Epithelial cell of proximal tubule (primary cell): ENCODE results near the gene SYT7. TPM values are rescaled to one million over a fixed set of nuclear protein-coding genes. Genes with fewer than 3 reads are reported as not detected.

Experiments
- DNase-seq: peaks from one replicate; pipeline ENCODE4 v3.0.0-alpha.2; 2011; ENCODE audit warnings: low read depth
- H3K4me3 ChIP-seq: 2 replicates; pipeline ENCODE4 v1.5.1; 2011; ENCODE audit warnings: low read depth, mild to moderate bottlenecking, low read length
- total RNA-seq: library from RNA; depleted of rRNA; stranded (reverse); fragments of >200 nt; gene quantifications from 2 replicates; pipeline ENCODE4 v1.2.3, GENCODE V29; 2015
- TF ChIP-seq, protein P1 (sequence below): conservative IDR thresholded peaks from 2 replicates; pipeline ENCODE4 v1.5.1; 2012; ENCODE audit warnings: low read depth, mild to moderate bottlenecking, low read length

Gene SYT7
- total RNA-seq, 1 donor from 2014 or later, result 0.23 TPM

DNA sequence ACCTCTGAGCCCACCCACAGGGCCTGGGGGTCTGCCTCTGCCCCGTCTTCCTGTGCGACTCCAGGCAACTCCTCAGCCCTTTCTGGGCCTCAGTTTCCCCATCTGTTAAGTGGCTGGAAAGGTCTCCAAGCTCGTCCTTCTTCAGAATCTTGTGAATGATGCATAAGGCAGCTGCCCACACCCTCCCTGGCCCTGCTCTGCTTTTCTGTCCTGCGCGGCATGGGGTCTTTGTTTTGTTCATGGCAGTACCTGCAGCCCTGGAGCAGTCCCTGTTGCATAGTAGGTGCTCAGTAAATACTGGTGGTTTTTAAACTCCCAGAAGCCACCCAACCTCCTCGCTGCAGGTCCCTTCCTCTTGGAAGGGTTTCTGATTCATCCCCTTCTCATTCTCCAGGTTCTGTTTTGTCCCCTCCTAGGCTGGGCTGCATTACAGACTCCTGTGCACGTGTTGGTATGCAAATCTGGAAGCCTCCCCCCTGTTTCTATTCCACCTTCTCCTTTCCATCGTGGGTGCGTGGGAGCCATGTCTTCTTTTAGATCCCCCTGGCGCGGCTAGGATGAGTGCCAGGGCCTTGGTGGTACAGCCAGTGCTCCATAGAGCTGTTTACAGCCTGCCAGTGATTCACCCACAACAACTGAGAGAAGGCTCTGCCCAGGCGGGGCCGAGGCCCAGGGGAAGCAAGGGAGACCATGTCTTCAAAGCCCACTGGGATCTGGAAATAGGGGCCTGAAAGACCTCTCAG, 19.3 kb upstream of the SYT7 start:
- DNase-seq, result no peak
- no peak overlapping the region for H3K4me3 ChIP-seq
- TF ChIP-seq, protein P1, sequence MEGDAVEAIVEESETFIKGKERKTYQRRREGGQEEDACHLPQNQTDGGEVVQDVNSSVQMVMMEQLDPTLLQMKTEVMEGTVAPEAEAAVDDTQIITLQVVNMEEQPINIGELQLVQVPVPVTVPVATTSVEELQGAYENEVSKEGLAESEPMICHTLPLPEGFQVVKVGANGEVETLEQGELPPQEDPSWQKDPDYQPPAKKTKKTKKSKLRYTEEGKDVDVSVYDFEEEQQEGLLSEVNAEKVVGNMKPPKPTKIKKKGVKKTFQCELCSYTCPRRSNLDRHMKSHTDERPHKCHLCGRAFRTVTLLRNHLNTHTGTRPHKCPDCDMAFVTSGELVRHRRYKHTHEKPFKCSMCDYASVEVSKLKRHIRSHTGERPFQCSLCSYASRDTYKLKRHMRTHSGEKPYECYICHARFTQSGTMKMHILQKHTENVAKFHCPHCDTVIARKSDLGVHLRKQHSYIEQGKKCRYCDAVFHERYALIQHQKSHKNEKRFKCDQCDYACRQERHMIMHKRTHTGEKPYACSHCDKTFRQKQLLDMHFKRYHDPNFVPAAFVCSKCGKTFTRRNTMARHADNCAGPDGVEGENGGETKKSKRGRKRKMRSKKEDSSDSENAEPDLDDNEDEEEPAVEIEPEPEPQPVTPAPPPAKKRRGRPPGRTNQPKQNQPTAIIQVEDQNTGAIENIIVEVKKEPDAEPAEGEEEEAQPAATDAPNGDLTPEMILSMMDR, result no peak

DNA sequence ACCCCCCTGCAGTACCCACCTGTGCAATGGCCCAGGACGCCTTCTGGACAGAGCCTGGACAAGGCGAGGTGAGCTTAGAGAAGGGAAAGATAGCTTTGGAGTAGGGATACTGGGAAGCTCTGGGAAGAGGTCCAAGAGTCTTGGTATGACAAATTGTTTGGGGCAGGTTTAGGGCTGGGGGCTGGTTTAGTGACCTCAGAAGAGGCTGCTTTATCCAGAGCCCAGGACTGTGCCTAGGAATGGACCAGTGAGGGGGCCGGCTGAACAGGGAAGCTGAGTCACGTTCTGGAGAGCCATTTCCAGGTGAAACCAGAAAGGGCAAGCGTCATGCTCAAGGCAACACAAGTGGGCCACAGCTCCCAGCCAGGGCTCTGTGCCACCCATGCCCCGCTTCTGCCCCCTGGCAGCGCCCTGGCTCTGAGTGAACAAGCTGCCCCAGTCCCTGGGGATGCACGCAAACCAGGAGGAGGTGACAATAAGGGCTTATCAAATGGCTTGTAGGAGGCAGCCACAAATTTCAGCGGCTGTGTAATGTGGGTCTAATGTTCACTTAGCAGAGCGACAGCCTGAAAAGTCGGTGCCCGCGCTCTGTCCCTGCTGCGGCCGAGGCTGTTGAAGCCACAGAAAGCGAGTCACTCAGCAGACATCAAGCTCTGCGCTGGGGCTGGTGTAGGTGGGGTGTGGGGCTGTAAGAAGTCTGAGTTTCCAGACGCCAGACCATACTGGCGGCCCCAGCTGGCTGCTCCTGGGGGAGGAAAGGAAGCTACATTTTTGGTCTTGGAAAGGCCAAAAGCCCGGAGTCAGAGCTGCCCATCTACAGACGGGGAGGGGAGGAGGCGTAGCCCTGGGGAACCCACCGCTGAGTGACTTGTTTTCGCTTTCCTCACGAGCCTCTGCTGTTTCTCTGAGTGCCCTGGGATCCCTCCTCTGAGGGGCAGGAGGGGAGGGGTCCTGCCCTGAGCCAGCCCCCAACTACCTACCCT, 18.3 kb upstream of the SYT7 start:
- H3K4me3 ChIP-seq, result no peak overlapping the region
- TF ChIP-seq, protein P1, result no peak
- DNase-seq, result no peak

DNA sequence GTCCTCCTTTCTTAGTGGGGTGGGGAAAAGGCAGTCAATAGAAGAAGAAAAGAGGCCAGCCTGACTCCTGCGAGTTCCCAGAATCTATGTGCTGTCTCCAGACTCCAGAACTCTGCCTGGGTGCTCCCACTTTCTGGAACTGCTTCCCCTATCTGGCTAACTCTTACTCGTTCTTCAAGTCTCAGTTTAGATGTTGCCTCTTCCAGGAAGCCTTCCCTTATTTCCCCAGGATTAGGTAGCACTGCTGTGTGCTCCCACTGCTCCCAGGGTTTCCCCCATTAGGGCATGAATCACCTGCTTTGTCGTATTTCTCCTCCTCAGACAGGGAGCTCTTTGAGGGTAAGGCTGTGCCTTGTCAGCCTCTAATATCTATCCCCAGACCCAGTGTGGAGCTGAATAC, 17.5 kb upstream of the SYT7 start:
- H3K4me3 ChIP-seq, result no peak overlapping the region
- no peak for DNase-seq
- TF ChIP-seq, protein P1, result no peak

DNA sequence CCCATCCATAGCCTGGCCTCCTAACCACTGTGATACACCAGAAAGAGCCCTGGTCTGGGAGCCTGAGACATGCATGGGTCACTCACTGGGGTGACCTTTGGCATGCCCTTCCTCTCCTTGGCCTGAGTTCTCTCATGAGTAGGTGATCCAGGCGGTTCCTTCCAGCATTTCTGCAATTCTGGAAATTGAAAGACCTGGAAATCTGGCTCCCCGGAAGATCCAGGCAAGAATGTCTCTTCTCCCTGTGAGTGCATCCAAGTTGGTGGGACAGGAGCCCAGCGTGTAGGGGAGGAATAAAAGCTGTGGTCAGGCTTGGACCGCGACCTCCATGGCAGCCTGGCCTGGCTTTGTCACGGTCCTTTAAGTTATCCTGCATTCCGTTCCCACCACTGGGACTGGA, 16.1 kb upstream of the SYT7 start:
- TF ChIP-seq, protein P1, result no peak
- DNase-seq, result no peak
- H3K4me3 ChIP-seq, result no peak overlapping the region

DNA sequence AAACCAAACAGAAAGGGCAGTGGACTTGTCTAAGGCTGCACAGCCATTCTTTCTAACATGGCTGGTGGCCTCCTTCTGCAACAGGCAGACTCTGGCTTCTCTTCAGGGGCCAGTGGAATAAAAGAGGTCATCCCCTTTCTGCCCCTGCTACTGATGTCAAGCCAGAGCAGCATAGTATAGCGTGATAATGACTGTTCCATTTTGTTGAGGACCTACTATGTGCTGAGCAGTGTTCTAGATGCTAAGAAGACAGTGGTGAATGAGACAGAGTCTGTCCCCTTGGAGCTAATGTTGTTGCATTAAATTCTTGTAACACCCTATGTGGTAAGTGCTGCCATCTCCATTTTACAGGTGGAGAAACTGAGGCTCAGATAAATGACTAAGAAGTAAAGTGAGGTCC, 15.7 kb upstream of the SYT7 start:
- H3K4me3 ChIP-seq, result no peak overlapping the region
- DNase-seq, result no peak
- TF ChIP-seq, protein P1, result no peak

DNA sequence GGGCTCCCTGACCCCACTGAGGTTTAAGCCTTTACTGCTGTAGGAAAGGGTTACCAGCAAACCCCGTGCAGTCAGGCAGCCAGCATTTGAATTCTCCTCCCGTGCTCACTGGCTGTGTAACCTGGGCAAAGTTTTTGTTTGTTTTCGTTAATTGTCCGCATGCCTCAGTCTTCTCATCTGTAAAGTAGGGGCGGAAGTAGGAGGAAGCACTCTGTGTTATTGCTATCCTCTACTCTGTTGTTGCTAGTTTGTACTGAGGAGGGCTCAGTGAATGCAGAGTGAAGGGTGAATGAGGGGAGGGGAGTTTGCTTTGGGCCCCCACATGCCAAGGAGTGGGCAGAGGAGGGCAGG, 14.0 kb upstream of the SYT7 start:
- TF ChIP-seq, protein P1, result no peak
- no peak for DNase-seq
- H3K4me3 ChIP-seq, result no peak overlapping the region
